ENCODE data around the gene ZNF362. TPM values are rescaled to one million over a fixed set of nuclear protein-coding genes. Genes with fewer than 3 reads are reported as not detected.

Gene ZNF362
- total RNA-seq, 4 donors from 2014 or later, result 8.2 to 16.6 (median 11.1) TPM

GRCh38 chr1:33280091-33280661 lies 23.9 kb downstream of the ZNF362 start:
- TF ChIP-seq CTCF (IDR thresholded peaks at IDR 0.05; ENCODE audit: low read depth), result no peak

- TF ChIP-seq CTCF (IDR thresholded peaks at IDR 0.05; ENCODE audit: low read depth), result no peak
Measured at GRCh38 chr1:33281554-33282303, 25.4 kb downstream of the ZNF362 start.

GRCh38 chr1:33282791-33283190 lies 26.5 kb downstream of the ZNF362 start:
- TF ChIP-seq CTCF (IDR thresholded peaks at IDR 0.05; ENCODE audit: low read depth), result no peak

GRCh38 chr1:33284049-33284448 lies 27.8 kb downstream of the ZNF362 start:
- TF ChIP-seq CTCF (IDR thresholded peaks at IDR 0.05; ENCODE audit: low read depth), result no peak

- no peak for TF ChIP-seq CTCF (IDR thresholded peaks at IDR 0.05; ENCODE audit: low read depth)
Measured at GRCh38 chr1:33286451-33287185, 30.3 kb downstream of the ZNF362 start.

- TF ChIP-seq CTCF (IDR thresholded peaks at IDR 0.05; ENCODE audit: low read depth), result no peak
Measured at GRCh38 chr1:33287317-33287716, 31.0 kb downstream of the ZNF362 start.

All from subcutaneous adipose tissue (tissue), 4 donors.